ENCODE data around the gene ARL8A.

Gene ARL8A

GRCh38 chr1:202088206-202088605 lies 56.3 kb downstream of the ARL8A start:
- TF ChIP-seq CTCF (IDR thresholded peaks at IDR 0.05; ENCODE audit: insufficient read depth, missing control alignments): no peak
- FAIRE-seq (no peak), DNase-seq (ENCODE audit: insufficient read length, low spot score) (no peak)

GRCh38 chr1:202086579-202087350 lies 57.8 kb downstream of the ARL8A start:
- DNase-seq (ENCODE audit: insufficient read length, low spot score): no peak
- no peak for FAIRE-seq
- TF ChIP-seq CTCF (IDR thresholded peaks at IDR 0.05; ENCODE audit: insufficient read depth, missing control alignments): no peak

- DNase-seq (ENCODE audit: insufficient read length, low spot score) (no peak), FAIRE-seq (no peak)
- no peak for TF ChIP-seq CTCF (IDR thresholded peaks at IDR 0.05; ENCODE audit: insufficient read depth, missing control alignments)
Measured at GRCh38 chr1:202085682-202086373, 58.7 kb downstream of the ARL8A start.

- no peak for DNase-seq (ENCODE audit: insufficient read length, low spot score)
- TF ChIP-seq CTCF (IDR thresholded peaks at IDR 0.05; ENCODE audit: insufficient read depth, missing control alignments): no peak
- no peak for FAIRE-seq
Measured at GRCh38 chr1:202084791-202085681, 59.5 kb downstream of the ARL8A start.
